HG03354 (cell line): Measurements from ENCODE around the gene L2HGDH.
"Not testable (repeated sequence)": the region's sequence is repeated elsewhere in the genome, so short reads cannot be mapped to it uniquely, and the experiment has no call there.

Source experiments
- ATAC-seq: cut with Tn5 transposase; IDR thresholded peaks from one replicate; pipeline ENCODE4 v1.9.1; 2021; ENCODE audit warnings: mild to moderate bottlenecking; ENCODE audit not compliant: unreplicated experiment, poor library complexity, severe bottlenecking

The L2HGDH gene

GRCh38 chr14:50311972-50312733 is at the start of gene L2HGDH, which contains the start of gene DMAC2L:
L2HGDH (minus strand) TSS chr14:50312229; CDS start chr14:50312150, 79 bp downstream.
DMAC2L (plus strand) TSS chr14:50312324; CDS start chr14:50321488, 9,164 bp downstream.
- peak; percentile 94 for ATAC-seq

- ATAC-seq: no peak
Observed at GRCh38 chr14:50360851-50361250, 48.8 kb upstream of the L2HGDH start.

- no peak for ATAC-seq
Observed at GRCh38 chr14:50360093-50360492, 48.1 kb upstream of the L2HGDH start.

- no peak for ATAC-seq
Observed at GRCh38 chr14:50359631-50360030, 47.6 kb upstream of the L2HGDH start.

- ATAC-seq: no peak
Observed at GRCh38 chr14:50357753-50358395, 45.8 kb upstream of the L2HGDH start.

GRCh38 chr14:50357124-50357523 is 45.1 kb upstream of the L2HGDH start:
- ATAC-seq: no peak

GRCh38 chr14:50356283-50356682 is 44.3 kb upstream of the L2HGDH start:
- not testable (repeated sequence) for ATAC-seq

GRCh38 chr14:50355692-50356091 is 43.7 kb upstream of the L2HGDH start:
- no peak for ATAC-seq

- ATAC-seq: no peak
Observed at GRCh38 chr14:50354527-50354926, 42.5 kb upstream of the L2HGDH start.

- ATAC-seq: no peak
Observed at GRCh38 chr14:50353126-50353525, 41.1 kb upstream of the L2HGDH start.

GRCh38 chr14:50352584-50352983 is 40.6 kb upstream of the L2HGDH start:
- ATAC-seq: no peak

- no peak for ATAC-seq
Observed at GRCh38 chr14:50350975-50351374, 38.9 kb upstream of the L2HGDH start.

GRCh38 chr14:50348933-50349332 is 36.9 kb upstream of the L2HGDH start:
- no peak for ATAC-seq

GRCh38 chr14:50347521-50347920 is 35.5 kb upstream of the L2HGDH start:
- no peak for ATAC-seq

- ATAC-seq: no peak
Observed at GRCh38 chr14:50345846-50346422, 33.9 kb upstream of the L2HGDH start.

- ATAC-seq: no peak
Observed at GRCh38 chr14:50344876-50345563, 33.0 kb upstream of the L2HGDH start.

- ATAC-seq: peak; percentile 74
Observed at GRCh38 chr14:50344116-50344775, 32.2 kb upstream of the L2HGDH start.

GRCh38 chr14:50343434-50343833 is 31.4 kb upstream of the L2HGDH start:
- ATAC-seq: no peak

GRCh38 chr14:50342221-50343078 is 30.4 kb upstream of the L2HGDH start:
- peak; percentile 59 for ATAC-seq
